ENCODE results near the gene TTC6.
"Not testable (repeated sequence)": the region's sequence is repeated elsewhere in the genome, so short reads cannot be mapped to it uniquely, and the experiment has no call there.

The TTC6 gene, protein sequence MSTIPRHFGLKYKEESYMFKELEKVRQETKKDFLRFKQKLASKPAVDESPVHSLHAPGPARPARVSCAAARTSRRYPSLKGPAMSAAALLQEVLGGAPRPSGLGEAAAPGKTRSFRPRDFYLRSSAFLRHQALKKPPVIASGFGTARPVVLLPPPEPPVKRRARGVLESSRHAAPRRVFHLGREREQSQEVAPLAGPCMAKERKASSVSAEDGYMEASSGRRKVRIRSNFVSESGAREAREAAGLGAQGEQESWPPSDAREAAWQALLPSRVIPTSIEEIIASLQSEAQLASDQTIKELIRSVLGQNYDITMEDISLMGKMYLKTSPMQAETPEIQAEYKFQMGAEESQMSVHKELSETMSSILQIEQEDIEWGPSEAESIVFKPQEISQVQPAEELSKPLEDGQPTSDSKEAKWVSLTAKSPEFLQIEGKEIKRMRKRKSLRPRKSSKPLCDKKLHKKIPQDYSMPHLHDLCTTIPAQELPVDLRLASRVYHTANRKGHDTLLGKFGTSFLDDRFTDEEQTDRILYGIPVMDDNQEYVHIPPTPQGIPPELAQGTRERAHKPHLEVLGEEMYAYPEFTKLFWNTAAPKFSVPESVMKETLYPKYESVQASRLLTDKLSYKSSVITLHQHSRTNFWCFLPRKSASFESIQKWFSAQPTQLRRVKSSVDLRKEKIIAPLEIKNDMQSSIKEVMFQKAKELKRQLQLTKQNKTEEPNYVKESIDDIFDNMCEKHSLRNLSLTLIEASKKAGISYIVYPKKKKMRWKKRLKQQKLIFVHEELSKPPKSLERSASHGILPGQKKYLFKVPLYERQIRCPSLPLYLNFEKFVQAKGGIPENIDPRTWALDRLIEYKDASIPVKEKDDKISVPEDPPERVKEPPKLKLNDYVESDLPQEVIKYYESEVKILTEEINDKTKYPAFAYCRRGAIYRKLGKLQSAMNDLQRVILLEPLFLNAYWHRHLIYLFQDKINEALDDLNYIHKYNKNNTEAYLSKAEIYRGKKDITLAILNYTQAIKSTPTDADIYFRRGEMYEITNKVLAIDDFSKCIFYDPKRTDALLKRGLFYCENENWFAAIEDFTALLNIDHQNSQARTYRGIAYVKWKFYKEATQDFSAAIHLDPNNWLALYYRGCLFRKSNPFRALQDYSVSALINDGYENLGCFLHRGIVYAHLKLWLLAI (N-terminal part only)

GRCh38 chr14:37594971-37595808 lies at the start of gene TTC6, which contains the start of gene FOXA1:
TSS of gene TTC6 (plus strand) at chr14:37595629. CDS start at chr14:37622065, 26,436 bp downstream.
TSS of gene FOXA1 (minus strand) at chr14:37595249. CDS start at chr14:37594972, 277 bp downstream.
- DNase-seq (ENCODE audit: low read depth) = no peak
- in situ Hi-C loops (cut with HindIII; ENCODE audit: low sequenced_read_pairs) = loop anchor here (5.0 kb wide), 1 partner anchor 348 kb away; no protein-coding TSS in a partner anchor
- no peak for TF ChIP-seq CTCF (IDR thresholded peaks at IDR 0.05; ENCODE audit: low read depth, low read length, missing control alignments)
- H3K4me3 ChIP-seq (ENCODE audit: low read depth, low read length) = peak within 1 kb of the TSS; percentile 41

GRCh38 chr14:37546621-37547447 lies 48.6 kb upstream of the TTC6 start:
- in situ Hi-C loops (cut with HindIII; ENCODE audit: low sequenced_read_pairs) = no loop called here
- DNase-seq (ENCODE audit: low read depth) = no peak
- no peak for TF ChIP-seq CTCF (IDR thresholded peaks at IDR 0.05; ENCODE audit: low read depth, low read length, missing control alignments)
- H3K4me3 ChIP-seq (ENCODE audit: low read depth, low read length) = no peak overlapping the region

GRCh38 chr14:37550511-37550910 lies 44.9 kb upstream of the TTC6 start:
- no peak overlapping the region for H3K4me3 ChIP-seq (ENCODE audit: low read depth, low read length)
- in situ Hi-C loops (cut with HindIII; ENCODE audit: low sequenced_read_pairs) = no loop called here
- DNase-seq (ENCODE audit: low read depth) = peak; percentile 74
- TF ChIP-seq CTCF (IDR thresholded peaks at IDR 0.05; ENCODE audit: low read depth, low read length, missing control alignments) = no peak

- no peak for DNase-seq (ENCODE audit: low read depth)
- H3K4me3 ChIP-seq (ENCODE audit: low read depth, low read length) = no peak overlapping the region
- no peak for TF ChIP-seq CTCF (IDR thresholded peaks at IDR 0.05; ENCODE audit: low read depth, low read length, missing control alignments)
- in situ Hi-C loops (cut with HindIII; ENCODE audit: low sequenced_read_pairs) = no loop called here
These were observed 44.3 kb upstream of the TTC6 start for GRCh38 chr14:37551119-37551518.

GRCh38 chr14:37553935-37554550 lies 41.4 kb upstream of the TTC6 start:
- no peak for DNase-seq (ENCODE audit: low read depth)
- no peak for TF ChIP-seq CTCF (IDR thresholded peaks at IDR 0.05; ENCODE audit: low read depth, low read length, missing control alignments)
- in situ Hi-C loops (cut with HindIII; ENCODE audit: low sequenced_read_pairs) = no loop called here
- H3K4me3 ChIP-seq (ENCODE audit: low read depth, low read length) = no peak overlapping the region

GRCh38 chr14:37555596-37555995 lies 39.8 kb upstream of the TTC6 start:
- in situ Hi-C loops (cut with HindIII; ENCODE audit: low sequenced_read_pairs); H3K4me3 ChIP-seq (ENCODE audit: low read depth, low read length); DNase-seq (ENCODE audit: low read depth): not testable (repeated sequence)

Measured in astrocyte of the cerebellum (primary cell).